Measurements from ENCODE around the gene ZMIZ1. TPM values are rescaled to one million over a fixed set of nuclear protein-coding genes. Genes with fewer than 3 reads are reported as not detected.

Gene ZMIZ1, protein sequence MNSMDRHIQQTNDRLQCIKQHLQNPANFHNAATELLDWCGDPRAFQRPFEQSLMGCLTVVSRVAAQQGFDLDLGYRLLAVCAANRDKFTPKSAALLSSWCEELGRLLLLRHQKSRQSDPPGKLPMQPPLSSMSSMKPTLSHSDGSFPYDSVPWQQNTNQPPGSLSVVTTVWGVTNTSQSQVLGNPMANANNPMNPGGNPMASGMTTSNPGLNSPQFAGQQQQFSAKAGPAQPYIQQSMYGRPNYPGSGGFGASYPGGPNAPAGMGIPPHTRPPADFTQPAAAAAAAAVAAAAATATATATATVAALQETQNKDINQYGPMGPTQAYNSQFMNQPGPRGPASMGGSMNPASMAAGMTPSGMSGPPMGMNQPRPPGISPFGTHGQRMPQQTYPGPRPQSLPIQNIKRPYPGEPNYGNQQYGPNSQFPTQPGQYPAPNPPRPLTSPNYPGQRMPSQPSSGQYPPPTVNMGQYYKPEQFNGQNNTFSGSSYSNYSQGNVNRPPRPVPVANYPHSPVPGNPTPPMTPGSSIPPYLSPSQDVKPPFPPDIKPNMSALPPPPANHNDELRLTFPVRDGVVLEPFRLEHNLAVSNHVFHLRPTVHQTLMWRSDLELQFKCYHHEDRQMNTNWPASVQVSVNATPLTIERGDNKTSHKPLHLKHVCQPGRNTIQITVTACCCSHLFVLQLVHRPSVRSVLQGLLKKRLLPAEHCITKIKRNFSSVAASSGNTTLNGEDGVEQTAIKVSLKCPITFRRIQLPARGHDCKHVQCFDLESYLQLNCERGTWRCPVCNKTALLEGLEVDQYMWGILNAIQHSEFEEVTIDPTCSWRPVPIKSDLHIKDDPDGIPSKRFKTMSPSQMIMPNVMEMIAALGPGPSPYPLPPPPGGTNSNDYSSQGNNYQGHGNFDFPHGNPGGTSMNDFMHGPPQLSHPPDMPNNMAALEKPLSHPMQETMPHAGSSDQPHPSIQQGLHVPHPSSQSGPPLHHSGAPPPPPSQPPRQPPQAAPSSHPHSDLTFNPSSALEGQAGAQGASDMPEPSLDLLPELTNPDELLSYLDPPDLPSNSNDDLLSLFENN
- 25.8 and 50.1 TPM in 2 replicates for total RNA-seq

DNA sequence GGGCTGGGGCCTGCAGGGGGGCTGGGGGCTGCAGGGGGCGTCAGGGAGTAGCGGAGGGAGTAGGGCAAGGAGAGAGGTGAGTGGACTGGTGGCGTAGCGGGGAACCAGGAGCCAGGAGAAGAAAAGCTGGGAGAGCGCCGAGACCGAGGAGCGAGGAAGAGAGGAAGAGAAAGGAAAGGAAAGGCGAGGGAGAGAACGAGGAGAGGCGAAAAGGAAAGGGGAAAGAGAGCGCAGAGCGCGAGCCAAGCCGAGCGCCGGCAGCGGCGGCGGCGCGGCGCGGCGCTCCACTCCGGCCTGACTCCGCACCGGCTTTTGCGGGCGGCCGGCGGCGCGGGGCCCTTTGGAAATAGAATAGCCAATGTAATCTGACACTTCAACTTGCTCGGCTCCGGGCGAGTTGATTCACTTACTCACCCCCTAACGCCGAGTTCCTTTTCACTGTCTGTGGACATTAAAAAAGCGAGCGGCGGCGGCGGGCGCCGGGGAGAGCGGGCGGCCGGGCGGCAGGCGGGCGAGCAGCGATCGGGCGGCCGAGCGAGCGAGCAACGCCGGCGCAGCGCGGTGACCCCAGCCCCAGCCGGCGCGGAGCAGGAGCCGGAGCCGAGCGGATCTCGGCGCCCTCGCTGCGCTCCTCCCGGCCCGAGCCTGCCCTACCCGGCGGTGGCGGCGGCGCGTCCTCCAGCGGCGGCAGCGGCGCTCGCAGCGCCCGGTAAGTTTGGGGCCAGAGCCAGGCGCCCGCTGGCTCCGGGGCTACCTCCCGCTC lies at the start of gene ZMIZ1:
TSS of gene ZMIZ1 (plus strand) at position 405 of the 763 bp plus-strand sequence. CDS start 132,667 bp downstream, outside the sequence.
- no peak for DNase-seq (ENCODE audit: extremely low read depth, low read depth, low spot score)

DNA sequence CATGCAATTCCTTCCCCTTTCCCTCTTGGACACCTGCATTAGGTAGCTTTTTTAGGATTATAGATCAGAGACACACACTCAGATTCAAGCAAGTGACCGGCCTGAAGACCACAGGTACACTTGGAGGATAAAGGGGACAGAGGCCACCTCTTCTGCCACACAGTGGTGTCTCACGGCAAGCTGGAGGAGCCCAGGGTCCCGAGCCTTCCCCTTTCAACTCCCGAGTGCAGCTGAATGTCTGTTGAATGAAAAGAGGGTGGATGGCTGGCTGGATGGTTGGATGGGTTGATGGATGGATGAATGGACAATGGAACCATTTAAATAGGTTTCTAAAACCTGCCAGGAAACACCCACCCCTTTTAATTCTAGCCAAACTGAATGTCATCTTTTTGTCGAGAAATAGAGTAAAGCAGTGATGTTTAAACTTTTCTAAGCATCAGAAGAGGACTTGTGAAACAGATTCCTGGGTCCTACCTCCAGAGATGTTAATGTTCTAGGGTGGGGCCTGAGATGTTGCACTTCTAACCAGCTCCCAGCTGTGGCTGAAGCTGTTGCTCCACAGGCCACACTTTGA lies 49.2 kb upstream of the ZMIZ1 start:
- DNase-seq (ENCODE audit: extremely low read depth, low read depth, low spot score), result no peak

DNA sequence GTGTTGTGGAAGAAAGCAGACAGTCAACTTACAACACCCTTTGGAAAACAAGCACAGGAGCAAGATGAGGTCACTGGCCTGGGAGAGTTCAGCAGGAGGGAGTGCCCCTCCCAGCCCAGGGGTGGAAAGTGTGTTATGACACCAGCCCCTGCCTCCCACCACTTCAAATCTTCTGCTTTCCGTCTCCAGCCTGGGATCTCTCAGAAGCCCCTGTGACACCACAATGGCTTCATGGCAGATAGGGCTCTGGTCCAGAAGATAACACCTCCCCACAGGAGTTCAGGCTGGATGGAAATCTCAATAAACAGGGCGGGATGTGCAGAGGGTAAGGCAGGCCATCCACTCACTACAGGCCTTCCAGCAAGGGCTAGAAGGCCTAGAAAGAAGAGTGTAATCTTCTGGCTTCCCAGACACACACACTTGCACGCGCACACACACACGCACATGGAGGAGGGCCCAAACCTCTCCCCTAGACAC lies 48.7 kb upstream of the ZMIZ1 start:
- DNase-seq (ENCODE audit: extremely low read depth, low read depth, low spot score), result no peak

DNA sequence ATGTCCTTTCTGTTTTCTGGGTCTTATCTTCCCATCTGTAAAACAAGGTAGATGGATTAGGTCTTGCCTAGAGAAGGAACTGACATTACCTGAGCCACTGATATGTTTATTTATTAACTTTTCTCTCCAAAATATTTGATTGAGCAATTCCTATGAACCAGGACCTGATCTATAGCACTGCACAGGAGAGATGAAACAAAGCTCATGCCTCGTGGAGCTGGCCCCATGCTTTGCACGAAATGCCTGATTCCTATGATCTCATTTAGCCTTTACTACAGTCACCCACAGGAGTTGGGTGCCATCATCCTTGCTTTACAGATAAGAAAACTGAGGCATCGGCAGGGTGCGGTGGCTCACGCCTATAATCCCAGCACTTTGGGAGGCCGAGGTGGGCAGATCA lies 48.2 kb upstream of the ZMIZ1 start:
- no peak for DNase-seq (ENCODE audit: extremely low read depth, low read depth, low spot score)

DNA sequence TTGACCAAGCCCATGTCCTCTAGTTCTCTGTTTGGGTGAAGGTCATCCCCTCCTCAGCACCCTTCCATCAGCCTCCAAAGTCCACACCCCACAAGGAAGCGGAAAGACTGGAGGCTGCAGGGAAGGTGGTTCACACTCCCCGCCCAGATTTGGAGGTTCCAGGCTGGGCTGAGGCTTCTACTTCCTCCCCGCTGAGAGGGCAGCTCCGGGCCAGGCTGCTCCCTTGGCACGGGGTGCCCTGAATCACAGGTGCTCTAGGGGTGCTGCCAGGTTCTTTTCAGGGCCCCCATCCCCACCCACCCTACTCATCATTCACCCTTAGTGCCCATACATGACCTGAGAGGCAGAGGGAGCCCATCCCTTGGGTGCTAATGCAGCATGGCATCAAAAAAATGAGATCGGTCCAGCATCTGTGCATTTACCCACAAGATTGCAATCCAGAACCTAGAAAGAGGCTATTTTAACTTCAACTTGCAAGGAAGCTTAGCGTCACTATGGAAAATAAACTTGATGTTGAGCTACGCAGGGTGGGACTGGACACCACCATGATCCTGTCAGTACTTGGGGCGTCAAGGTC lies 47.3 kb upstream of the ZMIZ1 start:
- no peak for DNase-seq (ENCODE audit: extremely low read depth, low read depth, low spot score)

DNA sequence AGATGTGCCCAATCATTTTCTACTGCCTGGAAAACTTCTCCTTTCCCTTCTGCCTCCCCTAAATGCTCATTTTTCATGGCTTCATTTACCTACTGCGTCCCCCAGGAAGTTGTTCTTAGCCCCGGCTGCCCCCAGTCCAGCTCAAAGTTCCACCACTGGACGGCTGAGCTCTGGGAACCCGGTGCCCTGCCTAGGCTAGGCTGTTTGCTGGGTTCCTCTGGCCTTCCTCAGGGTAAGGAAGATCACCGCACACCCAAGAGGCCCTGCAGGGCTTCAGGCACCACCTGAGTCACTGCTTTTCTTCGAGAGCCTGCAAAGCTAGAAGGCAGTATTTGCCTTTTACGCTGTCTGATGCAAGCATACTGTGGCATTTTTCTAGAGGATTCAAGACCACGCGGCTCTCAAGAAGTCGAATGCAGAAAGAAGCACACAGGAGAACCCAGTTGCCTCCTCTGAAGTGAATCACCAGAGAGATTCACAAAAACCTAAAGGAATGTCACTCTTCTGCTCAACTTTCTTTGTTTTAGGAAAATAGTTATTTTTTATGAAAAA lies 46.7 kb upstream of the ZMIZ1 start:
- no peak for DNase-seq (ENCODE audit: extremely low read depth, low read depth, low spot score)

DNA sequence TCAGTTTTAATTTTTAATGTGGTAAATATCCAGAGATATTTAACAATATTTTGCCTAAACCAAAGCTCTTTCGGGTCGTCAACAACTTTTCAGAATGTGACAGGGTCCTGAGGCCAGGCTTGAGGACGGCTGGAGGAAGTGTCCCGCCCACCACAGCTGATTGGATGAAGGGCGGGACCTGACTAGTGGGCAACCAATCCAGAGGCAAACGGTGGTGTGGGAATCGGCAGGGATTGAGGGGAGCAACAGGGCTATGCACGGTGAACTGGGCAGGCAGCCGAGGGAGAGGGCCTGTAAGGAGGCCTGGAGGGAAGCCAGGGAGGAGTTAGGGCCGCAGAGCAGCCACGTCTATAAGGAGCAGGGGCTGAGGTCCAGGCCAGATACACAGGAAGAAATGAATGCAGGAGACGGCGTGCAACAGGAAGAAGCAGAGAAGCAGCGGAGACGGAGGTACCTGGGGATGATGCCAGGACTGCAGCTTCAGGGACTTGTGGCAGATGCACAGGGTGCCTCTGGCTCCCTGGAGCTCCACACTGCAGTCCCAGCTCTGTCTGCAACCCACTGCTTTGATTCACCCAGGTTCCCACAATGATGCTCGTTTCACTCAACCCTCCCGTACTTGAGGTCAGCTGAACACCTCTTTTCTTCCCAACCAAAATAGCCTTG lies 46.1 kb upstream of the ZMIZ1 start:
- no peak for DNase-seq (ENCODE audit: extremely low read depth, low read depth, low spot score)

DNA sequence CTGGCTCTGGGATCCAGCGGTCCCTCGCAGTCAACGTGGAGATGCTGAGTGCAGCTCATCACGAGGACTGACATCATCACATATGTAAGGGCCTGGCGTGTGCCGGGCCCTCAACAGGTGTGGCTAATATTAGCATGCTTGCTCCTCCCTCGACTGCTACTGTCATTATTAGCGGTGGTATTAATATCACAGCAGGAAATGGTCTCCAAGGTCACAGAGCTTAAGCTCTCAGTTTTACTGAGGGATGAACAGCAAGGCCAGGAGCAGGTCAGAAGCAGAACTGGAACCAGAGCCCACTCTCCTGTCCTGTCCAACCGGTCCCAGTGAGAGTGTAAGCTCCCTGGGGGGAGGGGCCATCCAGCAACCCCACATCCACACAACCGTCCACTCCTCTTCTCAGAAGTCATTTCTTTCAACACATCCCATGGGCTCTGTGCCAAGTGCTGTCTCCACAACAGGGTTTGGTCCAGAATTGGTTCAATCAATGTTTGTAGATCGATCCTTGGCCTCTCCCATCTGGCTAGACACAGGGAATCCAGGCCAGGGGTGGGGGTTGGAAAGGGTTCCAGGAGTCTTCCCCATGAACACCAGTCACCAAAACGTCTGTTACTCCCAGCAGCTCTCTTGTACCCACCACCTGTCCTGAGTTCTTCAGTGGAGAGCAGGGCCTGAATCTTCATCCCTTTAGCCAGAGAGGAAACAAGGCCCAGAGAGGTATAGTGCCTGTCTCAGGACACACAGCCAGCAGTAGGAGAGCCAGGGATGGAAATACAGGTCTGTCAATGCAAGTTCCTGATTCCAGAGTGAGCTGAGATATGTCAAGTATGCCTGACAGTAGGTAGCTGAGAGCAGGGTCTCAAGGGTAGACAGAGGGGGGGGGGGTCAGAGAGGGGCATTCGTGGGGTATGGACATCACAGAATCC lies 45.3 kb upstream of the ZMIZ1 start:
- DNase-seq (ENCODE audit: extremely low read depth, low read depth, low spot score), result no peak

DNA sequence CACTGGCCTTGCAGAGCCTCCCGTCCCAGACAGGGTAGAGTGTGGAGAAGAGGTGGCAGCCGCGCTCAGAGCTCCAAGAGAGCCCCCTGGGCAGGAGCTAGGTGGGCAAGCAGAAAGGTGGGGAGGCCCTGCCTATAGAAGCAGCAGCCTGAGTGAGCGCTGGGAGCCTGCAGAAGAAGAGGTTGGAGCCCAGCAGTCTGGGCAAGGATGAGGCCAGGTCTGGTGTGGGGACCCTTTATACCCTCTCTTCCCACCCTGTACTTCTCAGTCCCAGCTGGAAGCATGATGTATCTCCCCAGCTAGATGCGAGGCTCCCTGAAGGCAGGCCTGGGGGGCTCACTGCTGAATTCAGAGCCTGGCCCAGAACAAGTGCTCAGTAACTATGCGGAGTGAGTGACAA lies 44.5 kb upstream of the ZMIZ1 start:
- no peak for DNase-seq (ENCODE audit: extremely low read depth, low read depth, low spot score)

DNA sequence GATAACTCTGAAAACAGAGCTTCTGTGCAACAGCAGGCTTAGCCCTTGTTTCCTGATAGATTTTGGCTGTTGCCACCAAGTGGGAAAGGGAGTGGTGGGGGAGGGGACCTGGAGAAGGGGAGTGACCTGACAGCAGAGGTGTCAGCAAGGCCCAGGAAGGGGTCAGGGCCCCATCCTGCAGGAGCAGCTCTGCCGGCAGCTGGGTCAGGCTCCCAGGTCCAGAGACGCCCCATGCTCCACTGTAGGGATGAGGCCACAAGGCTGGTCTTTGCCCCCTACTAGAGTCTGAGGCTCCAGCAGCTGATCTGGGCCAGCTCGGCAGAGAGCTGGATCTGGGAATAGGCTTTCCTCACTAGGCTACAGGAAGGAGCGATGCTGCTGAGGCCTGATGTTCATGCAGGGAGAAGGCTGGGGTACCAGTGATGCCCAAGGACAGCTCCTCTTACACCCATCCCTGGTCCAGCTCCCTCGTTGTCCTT lies 44.0 kb upstream of the ZMIZ1 start:
- no peak for DNase-seq (ENCODE audit: extremely low read depth, low read depth, low spot score)

DNA sequence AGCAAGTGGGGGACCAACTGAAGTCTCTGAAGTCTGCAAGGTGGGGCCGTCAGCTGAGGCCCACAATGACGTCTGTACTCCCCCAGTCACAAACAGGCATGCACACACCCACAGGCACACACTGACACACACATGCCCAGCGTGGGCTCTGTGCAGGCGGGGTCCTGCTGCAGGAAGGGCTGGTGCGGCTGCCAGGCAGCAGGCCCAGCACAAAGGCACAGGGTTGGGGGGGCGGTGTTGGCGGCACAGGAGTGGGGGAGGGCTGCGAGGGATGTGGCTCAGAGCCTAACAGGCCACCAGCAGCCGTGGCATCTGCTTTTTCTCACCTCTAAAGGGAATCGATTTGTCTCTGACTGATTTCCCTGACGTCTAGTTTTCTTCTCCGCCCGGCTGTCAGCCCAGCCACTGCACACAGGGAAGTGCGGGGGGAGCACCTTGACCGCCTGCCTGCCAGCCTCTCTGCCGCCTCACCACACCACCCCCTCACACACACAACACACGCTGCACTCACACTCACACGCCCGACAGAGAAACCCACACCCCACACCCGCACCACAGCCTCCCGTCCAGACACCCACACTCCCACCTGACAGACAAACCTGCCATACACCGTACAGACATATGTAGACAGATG lies 43.5 kb upstream of the ZMIZ1 start:
- no peak for DNase-seq (ENCODE audit: extremely low read depth, low read depth, low spot score)

DNA sequence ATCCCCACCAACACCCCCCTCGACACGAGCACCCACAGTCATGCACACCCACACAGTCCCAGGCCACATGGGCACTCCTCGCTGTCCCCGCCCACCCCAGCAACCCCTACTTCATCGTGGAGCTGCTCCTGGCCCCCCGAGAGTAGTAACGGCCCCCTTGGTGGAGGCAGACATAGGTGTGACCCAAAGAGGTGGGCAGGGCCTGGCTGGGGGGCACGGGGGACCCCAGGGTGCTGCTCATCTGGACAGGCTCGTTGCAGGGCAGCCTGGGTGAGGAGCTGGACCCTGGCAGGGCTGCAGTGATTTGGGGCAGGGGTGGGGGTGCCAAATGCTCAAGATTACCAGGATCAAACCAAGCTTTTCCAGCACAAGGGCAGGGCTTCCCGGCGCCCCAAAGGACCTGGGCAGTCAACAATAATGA lies 42.4 kb upstream of the ZMIZ1 start:
- no peak for DNase-seq (ENCODE audit: extremely low read depth, low read depth, low spot score)

DNA sequence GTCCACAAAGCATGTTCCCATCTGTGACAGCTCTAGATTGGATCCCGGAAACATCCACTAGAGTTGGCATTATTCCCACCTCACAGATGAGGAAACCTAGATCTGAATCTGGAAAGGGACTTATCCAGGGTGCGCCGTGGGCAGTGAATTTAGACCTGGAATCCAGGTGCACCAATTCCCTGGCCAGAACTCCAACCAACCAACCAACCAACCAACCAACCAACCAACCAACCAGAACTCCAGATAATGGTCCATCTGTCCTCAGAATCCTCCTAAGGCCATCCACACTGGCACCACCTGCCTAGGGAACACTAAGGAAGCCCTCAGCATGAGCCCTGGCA lies 42.0 kb upstream of the ZMIZ1 start:
- DNase-seq (ENCODE audit: extremely low read depth, low read depth, low spot score), result no peak

DNA sequence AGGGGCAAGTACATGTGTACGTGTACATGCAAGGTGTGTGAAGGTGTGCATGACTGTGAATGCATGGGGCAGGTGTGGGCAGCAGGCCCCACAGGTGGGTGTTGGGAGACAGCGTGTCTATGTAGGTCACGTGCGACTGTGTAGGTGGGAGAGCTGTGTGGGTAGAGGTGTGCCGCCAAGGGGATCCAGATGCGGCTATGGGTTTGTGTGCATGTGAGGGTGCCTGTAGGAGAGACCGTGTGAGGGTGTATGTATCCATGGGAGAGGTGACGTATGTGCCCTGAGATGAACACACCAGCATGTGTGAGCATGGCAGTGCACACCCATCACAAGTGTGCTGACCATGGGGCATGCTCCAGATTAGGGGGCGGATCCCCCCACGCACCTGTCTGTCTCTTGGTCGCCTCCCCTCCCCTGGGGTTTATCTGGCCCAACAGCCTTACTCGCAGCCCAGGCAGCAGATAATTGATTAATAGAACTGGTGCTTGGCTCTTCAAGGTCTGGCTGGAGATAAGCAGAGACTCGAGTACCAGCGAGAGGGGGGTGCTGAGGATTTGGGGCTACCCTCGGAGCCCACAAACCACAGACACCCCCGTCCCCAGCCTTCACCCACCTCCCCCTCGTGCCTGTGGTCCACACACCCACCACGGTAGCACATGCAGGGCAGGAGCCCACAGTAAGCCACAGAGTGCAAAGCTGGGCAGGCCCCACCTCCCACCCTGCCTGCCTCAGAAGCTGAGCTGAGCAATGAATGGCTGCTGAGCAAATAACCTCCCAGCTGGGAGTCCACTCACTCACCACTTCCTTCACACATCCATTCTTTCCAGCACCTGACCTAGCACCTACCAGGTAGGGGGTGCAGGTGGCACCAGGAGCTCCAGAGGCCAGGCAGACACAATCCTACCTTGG lies 41.4 kb upstream of the ZMIZ1 start:
- DNase-seq (ENCODE audit: extremely low read depth, low read depth, low spot score), result no peak

DNA sequence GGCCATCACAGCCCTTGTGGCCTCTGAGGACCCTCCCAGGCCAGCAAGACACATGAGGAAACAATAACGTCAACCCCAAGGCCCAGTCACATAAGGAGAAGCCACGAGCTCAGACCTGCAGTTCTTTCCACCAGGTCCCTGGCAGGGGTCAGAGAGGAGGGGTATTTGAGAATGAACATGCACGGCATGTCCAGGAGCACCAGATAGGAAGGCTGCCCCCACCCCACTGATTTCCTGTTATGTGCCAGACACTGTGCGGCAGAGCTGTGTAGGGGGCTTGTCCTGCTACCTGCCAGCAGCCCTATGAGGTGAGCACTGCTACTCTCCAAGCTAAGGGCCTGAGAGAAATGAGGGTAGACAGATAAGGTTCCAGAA lies 40.7 kb upstream of the ZMIZ1 start:
- DNase-seq (ENCODE audit: extremely low read depth, low read depth, low spot score), result no peak

DNA sequence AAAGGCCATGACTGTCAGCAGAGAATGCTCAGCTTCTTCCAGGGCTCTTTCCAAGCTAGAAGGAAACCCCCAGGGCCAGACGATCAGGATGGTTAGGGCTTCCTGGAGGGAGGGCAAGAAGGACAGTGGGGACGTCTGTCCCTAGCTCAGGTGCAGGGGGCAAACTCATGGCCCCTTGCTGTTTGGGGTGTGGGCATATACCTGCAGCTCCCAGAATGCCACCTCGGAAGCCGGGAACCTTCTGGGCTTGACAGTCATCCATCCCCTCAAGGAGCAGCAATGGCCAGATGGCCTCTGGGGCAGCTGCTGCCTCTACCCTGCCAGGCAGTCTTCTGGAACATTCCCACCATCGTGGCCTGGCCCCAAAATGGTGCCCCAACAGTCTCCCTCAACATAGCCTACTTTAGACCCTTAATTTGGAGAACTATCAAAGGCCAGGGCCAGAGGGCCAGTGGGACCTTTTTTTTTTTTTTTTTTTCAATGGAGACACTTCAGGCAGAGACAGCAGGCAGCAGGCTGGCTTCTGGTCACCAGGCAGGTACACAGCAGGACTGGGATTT lies 40.2 kb upstream of the ZMIZ1 start:
- DNase-seq (ENCODE audit: extremely low read depth, low read depth, low spot score), result no peak
